Astrocyte (in vitro differentiated cells and primary cell): Measurements from ENCODE around the gene APOBEC3G. TPM values are rescaled to one million over a fixed set of nuclear protein-coding genes. Genes with fewer than 3 reads are reported as not detected.

Source experiments
- DNase-seq: peaks from one replicate; pipeline ENCODE4 v3.0.0-alpha.2; 2010; ENCODE audit warnings: low read depth
- FAIRE-seq: peaks from 2 replicates; lab custom pipeline; 2011; peaks lifted over from hg19 to GRCh38; lab: Jason Lieb, UNC
- H2AFZ ChIP-seq: 2 replicates; pipeline ENCODE4 v1.6.0; 2012; ENCODE audit warnings: low read depth, low read length, inconsistent platforms
- H3K27ac ChIP-seq: 2 replicates; pipeline ENCODE4 v1.5.1; 2011; ENCODE audit warnings: low read depth, low read length, inconsistent platforms
- H3K27me3 ChIP-seq: 2 replicates; pipeline ENCODE4 v1.6.0; 2011; ENCODE audit warnings: low read length, inconsistent platforms; ENCODE audit not compliant: insufficient read depth
- H3K36me3 ChIP-seq: 2 replicates; pipeline ENCODE4 v1.5.1; 2011; ENCODE audit warnings: low read length, inconsistent platforms; ENCODE audit not compliant: insufficient read depth
- H3K4me1 ChIP-seq: 2 replicates; pipeline ENCODE4 v1.5.1; 2011; ENCODE audit warnings: low read length, inconsistent platforms; ENCODE audit not compliant: insufficient read depth
- H3K4me2 ChIP-seq: 2 replicates; pipeline ENCODE4 v1.6.0; 2012; ENCODE audit warnings: low read length, inconsistent platforms
- H3K4me3 ChIP-seq: 2 replicates; pipeline ENCODE4 v1.5.1; 2011; ENCODE audit warnings: low read depth, mild to moderate bottlenecking, low read length, inconsistent platforms; ENCODE audit not compliant: insufficient read depth
- H3K79me2 ChIP-seq: 2 replicates; pipeline ENCODE4 v1.6.0; 2012; ENCODE audit warnings: mild to moderate bottlenecking, low read length, inconsistent platforms; ENCODE audit not compliant: insufficient read depth
- H3K9ac ChIP-seq: 2 replicates; pipeline ENCODE4 v1.6.0; 2012; ENCODE audit warnings: mild to moderate bottlenecking, low read length, inconsistent platforms
- H3K9me3 ChIP-seq: 2 replicates; pipeline ENCODE4 v1.5.1; 2012; ENCODE audit warnings: low read depth, mild to moderate bottlenecking, low read length, inconsistent platforms; ENCODE audit not compliant: insufficient read depth
- H4K20me1 ChIP-seq: 2 replicates; pipeline ENCODE4 v1.6.0; 2012; ENCODE audit warnings: low read length, inconsistent platforms; ENCODE audit not compliant: insufficient read depth
- H3K27ac Mint-ChIP-seq: one replicate; pipeline ENCODE4 v1.8.0; 2021; ENCODE audit warnings: mild to moderate bottlenecking, mixed read lengths; ENCODE audit not compliant: unreplicated experiment
- H3K27me3 Mint-ChIP-seq: one replicate; pipeline ENCODE4 v1.8.0; 2021; ENCODE audit warnings: low read depth, mixed read lengths; ENCODE audit not compliant: unreplicated experiment
- H3K36me3 Mint-ChIP-seq: one replicate; pipeline ENCODE4 v1.8.0; 2021; ENCODE audit warnings: low read depth, mixed read lengths; ENCODE audit not compliant: unreplicated experiment
- H3K4me1 Mint-ChIP-seq: one replicate; pipeline ENCODE4 v1.8.0; 2021; ENCODE audit warnings: low read depth, mixed read lengths; ENCODE audit not compliant: unreplicated experiment
- H3K4me3 Mint-ChIP-seq: one replicate; pipeline ENCODE4 v1.8.0; 2021; ENCODE audit warnings: mild to moderate bottlenecking, moderate library complexity, mixed read lengths; ENCODE audit not compliant: unreplicated experiment
- H3K9me3 Mint-ChIP-seq: one replicate; pipeline ENCODE4 v1.8.0; 2021; ENCODE audit warnings: mild to moderate bottlenecking, mixed read lengths; ENCODE audit not compliant: unreplicated experiment
- CTCF ChIP-seq: IDR thresholded peaks from 2 replicates; pipeline ENCODE4 v1.5.1; 2011; ENCODE audit warnings: low read depth, mild to moderate bottlenecking, inconsistent platforms, low read length, moderate library complexity; ENCODE audit not compliant: insufficient read depth
- EZH2 ChIP-seq: IDR thresholded peaks from 2 replicates; pipeline ENCODE4 v1.6.1; 2012; ENCODE audit warnings: mild to moderate bottlenecking, low read length, inconsistent platforms; ENCODE audit not compliant: insufficient read depth
- total RNA-seq: library from RNA; stranded (reverse); gene quantifications from 2 replicates; pipeline ENCODE4 v1.2.1, GENCODE V29; 2021

Gene APOBEC3G
- total RNA-seq, 1 donor from 2014 or later = 2.4 TPM

GRCh38 chr22:39110631-39111561 is 33.8 kb downstream of the APOBEC3G start:
- no peak overlapping the region for H3K4me3 Mint-ChIP-seq
- H2AFZ ChIP-seq = no peak overlapping the region
- no peak overlapping the region for H3K4me3 ChIP-seq
- peaks cover 2% of the 10 kb centered on the region for H3K9me3 Mint-ChIP-seq
- H3K4me1 Mint-ChIP-seq = no peaks in the 10 kb centered on the region
- DNase-seq = no peak
- no peaks in the 10 kb centered on the region for H3K79me2 ChIP-seq
- no peaks in the 10 kb centered on the region for H3K36me3 Mint-ChIP-seq
- no peak overlapping the region for H3K4me2 ChIP-seq
- peaks cover 35% of the 10 kb centered on the region for H3K27me3 ChIP-seq
- no peaks in the 10 kb centered on the region for H3K9me3 ChIP-seq
- no peak overlapping the region for H3K27ac ChIP-seq
- H3K27me3 Mint-ChIP-seq = peaks cover 30% of the 10 kb centered on the region
- H3K4me1 ChIP-seq = no peaks in the 10 kb centered on the region
- H3K9ac ChIP-seq = no peak overlapping the region
- no peak for FAIRE-seq
- H3K27ac Mint-ChIP-seq = no peak overlapping the region
- TF ChIP-seq EZH2 (no peak), CTCF (no peak)
- no peaks in the 10 kb centered on the region for H3K36me3 ChIP-seq
- H4K20me1 ChIP-seq = no peaks in the 10 kb centered on the region

- Mint-ChIP-seq H3K9me3 (peaks cover 2% of the 10 kb centered on the region), H3K27me3 (peaks cover 36% of the 10 kb centered on the region), H3K27ac (no peak overlapping the region), H3K4me3 (no peak overlapping the region), H3K36me3 (no peaks in the 10 kb centered on the region), H3K4me1 (no peaks in the 10 kb centered on the region)
- Histone ChIP-seq H3K9me3 (no peaks in the 10 kb centered on the region), H3K9ac (no peak overlapping the region), H3K27me3 (peaks cover 55% of the 10 kb centered on the region), H3K4me3 (no peak overlapping the region), H3K79me2 (no peaks in the 10 kb centered on the region), H2AFZ (no peak overlapping the region), H3K27ac (no peak overlapping the region), H4K20me1 (no peaks in the 10 kb centered on the region), H3K36me3 (no peaks in the 10 kb centered on the region), H3K4me1 (no peaks in the 10 kb centered on the region), H3K4me2 (no peak overlapping the region)
- no peak for TF ChIP-seq CTCF
- no peak for TF ChIP-seq EZH2
- DNase-seq (no peak), FAIRE-seq (no peak)
These were observed 37.0 kb downstream of the APOBEC3G start for GRCh38 chr22:39114112-39114511.

GRCh38 chr22:39115570-39115969 is 38.5 kb downstream of the APOBEC3G start:
- Histone ChIP-seq H3K4me3 (no peak overlapping the region), H3K9ac (no peak overlapping the region), H3K9me3 (no peaks in the 10 kb centered on the region), H3K27me3 (peaks cover 54% of the 10 kb centered on the region), H3K79me2 (no peaks in the 10 kb centered on the region), H3K4me2 (no peak overlapping the region), H3K4me1 (no peaks in the 10 kb centered on the region), H3K36me3 (no peaks in the 10 kb centered on the region), H2AFZ (no peak overlapping the region), H4K20me1 (no peaks in the 10 kb centered on the region), H3K27ac (no peak overlapping the region)
- Mint-ChIP-seq H3K36me3 (no peaks in the 10 kb centered on the region), H3K9me3 (peaks cover 2% of the 10 kb centered on the region), H3K4me1 (no peaks in the 10 kb centered on the region), H3K27ac (no peak overlapping the region), H3K27me3 (peaks cover 39% of the 10 kb centered on the region), H3K4me3 (no peak overlapping the region)
- TF ChIP-seq CTCF = no peak
- no peak for TF ChIP-seq EZH2
- DNase-seq (no peak), FAIRE-seq (no peak)
